ENCODE results near the gene GRP. TPM values are rescaled to one million over a fixed set of nuclear protein-coding genes. Genes with fewer than 3 reads are reported as not detected.

The GRP gene
- total RNA-seq, 1 experiment from 2014 or later, result not detected

GRCh38 chr18:59229701-59230443, 9.9 kb downstream of the GRP start:
- Histone ChIP-seq H3K9me2 (ENCODE audit: insufficient read depth) (no peaks in the 10 kb centered on the region), H3K27me3 (ENCODE audit: insufficient read depth, low read length) (peaks cover 64% of the 10 kb centered on the region), H2AFZ (ENCODE audit: low read depth, low read length, poor library complexity, severe bottlenecking) (no peak overlapping the region), H3K27ac (ENCODE audit: low read depth, low read length) (no peak overlapping the region), H3K4me3 (replicated peaks in 1 of 2; ENCODE audit: low read depth in 1 of 2, low read length in 2 of 2) (no peak overlapping the region), H3K9ac (ENCODE audit: low read length) (no peak overlapping the region), H3K9me3 (ENCODE audit: control insufficient read depth in 1 of 2, insufficient read depth in 1 of 2, low read depth in 1 of 2, low read length in 2 of 2) (no peaks in the 10 kb centered on the region), H3K4me2 (ENCODE audit: low read length) (no peak overlapping the region), H3K4me1 (ENCODE audit: control insufficient read depth in 1 of 2, insufficient read depth in 2 of 2, low read length in 2 of 2) (no peaks in the 10 kb centered on the region), H3K79me2 (ENCODE audit: insufficient read depth, low read length) (no peaks in the 10 kb centered on the region), H4K20me1 (ENCODE audit: insufficient read depth) (no peaks in the 10 kb centered on the region), H3K36me3 (ENCODE audit: control insufficient read depth in 1 of 2, insufficient read depth in 2 of 2, low read length in 2 of 2) (no peaks in the 10 kb centered on the region)
- TF ChIP-seq YY1 (IDR thresholded peaks at IDR 0.05; ENCODE audit: extremely low read depth, insufficient replicate concordance, low read depth, low read length) (no peak), TCF7L2 (IDR thresholded peaks at IDR 0.05; ENCODE audit: borderline replicate concordance, extremely low read depth, insufficient read depth, insufficient read length) (no peak), CEBPB (IDR thresholded peaks at IDR 0.05; ENCODE audit: low read depth) (no peak), FOSL1 (IDR thresholded peaks at IDR 0.05; ENCODE audit: low read depth) (no peak), ZNF274 (IDR thresholded peaks at IDR 0.05; ENCODE audit: low read depth, low read length) (no peak), ELF1 (IDR thresholded peaks at IDR 0.05; ENCODE audit: borderline replicate concordance, low read depth) (no peak), SIN3A (IDR thresholded peaks at IDR 0.05; ENCODE audit: low read depth) (no peak), ATF3 (IDR thresholded peaks at IDR 0.05) (no peak), ZFX (IDR thresholded peaks at IDR 0.05) (no peak), CTCF (IDR thresholded peaks at IDR 0.05 in 2 of 3, conservative IDR thresholded peaks at IDR 0.05 in 1 of 3; ENCODE audit: borderline replicate concordance in 1 of 3, insufficient read depth in 1 of 3, low read depth in 2 of 3, low read length in 2 of 3) (no peak), EZH2 (IDR thresholded peaks at IDR 0.05) (no peak), EZH2phosphoT487 (IDR thresholded peaks at IDR 0.05; ENCODE audit: borderline replicate concordance) (no peak), JUND (IDR thresholded peaks at IDR 0.05) (no peak), EGR1 (IDR thresholded peaks at IDR 0.05; ENCODE audit: low read depth) (no peak), POLR2AphosphoS5 (IDR thresholded peaks at IDR 0.05; ENCODE audit: low read depth, low read length) (no peak), SRF (IDR thresholded peaks at IDR 0.05; ENCODE audit: low read depth) (no peak), ZBTB33 (IDR thresholded peaks at IDR 0.05; ENCODE audit: extremely low read depth, insufficient replicate concordance, low read length) (no peak)
- TF ChIP-seq, protein P1, sequence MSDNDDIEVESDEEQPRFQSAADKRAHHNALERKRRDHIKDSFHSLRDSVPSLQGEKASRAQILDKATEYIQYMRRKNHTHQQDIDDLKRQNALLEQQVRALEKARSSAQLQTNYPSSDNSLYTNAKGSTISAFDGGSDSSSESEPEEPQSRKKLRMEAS (IDR thresholded peaks at IDR 0.05), result no peak
- TF ChIP-seq, protein P2, sequence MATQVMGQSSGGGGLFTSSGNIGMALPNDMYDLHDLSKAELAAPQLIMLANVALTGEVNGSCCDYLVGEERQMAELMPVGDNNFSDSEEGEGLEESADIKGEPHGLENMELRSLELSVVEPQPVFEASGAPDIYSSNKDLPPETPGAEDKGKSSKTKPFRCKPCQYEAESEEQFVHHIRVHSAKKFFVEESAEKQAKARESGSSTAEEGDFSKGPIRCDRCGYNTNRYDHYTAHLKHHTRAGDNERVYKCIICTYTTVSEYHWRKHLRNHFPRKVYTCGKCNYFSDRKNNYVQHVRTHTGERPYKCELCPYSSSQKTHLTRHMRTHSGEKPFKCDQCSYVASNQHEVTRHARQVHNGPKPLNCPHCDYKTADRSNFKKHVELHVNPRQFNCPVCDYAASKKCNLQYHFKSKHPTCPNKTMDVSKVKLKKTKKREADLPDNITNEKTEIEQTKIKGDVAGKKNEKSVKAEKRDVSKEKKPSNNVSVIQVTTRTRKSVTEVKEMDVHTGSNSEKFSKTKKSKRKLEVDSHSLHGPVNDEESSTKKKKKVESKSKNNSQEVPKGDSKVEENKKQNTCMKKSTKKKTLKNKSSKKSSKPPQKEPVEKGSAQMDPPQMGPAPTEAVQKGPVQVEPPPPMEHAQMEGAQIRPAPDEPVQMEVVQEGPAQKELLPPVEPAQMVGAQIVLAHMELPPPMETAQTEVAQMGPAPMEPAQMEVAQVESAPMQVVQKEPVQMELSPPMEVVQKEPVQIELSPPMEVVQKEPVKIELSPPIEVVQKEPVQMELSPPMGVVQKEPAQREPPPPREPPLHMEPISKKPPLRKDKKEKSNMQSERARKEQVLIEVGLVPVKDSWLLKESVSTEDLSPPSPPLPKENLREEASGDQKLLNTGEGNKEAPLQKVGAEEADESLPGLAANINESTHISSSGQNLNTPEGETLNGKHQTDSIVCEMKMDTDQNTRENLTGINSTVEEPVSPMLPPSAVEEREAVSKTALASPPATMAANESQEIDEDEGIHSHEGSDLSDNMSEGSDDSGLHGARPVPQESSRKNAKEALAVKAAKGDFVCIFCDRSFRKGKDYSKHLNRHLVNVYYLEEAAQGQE (IDR thresholded peaks at IDR 0.05; ENCODE audit: low read depth), result no peak
- POLR2A ChIA-PET, result no interaction called here
- intact Hi-C loops (cut with micrococcal nuclease), result no loop called here
- ATAC-seq (no peak), DNase-seq (ENCODE audit: low read depth, low spot score) (no peak)
- CTCF ChIA-PET, result interaction anchor here (1.1 kb wide), 1 partner anchor 461 kb away, joined by 3 read pairs; no protein-coding TSS in a partner anchor
- RAD21 ChIA-PET (ENCODE audit: low non-redundant PET in 1 of 2, low total read pairs in 2 of 2, uncharacterized antibody in 2 of 2, unreplicated experiment in 2 of 2), result no interaction called here
- no TSS peak for BruUV-seq (replicated peaks)
